Uterus (tissue), 2 donors: ENCODE data around the gene ADRM1.

Experiments used
- CTCF ChIP-seq, 4 experiments: fragments of 200-600 bp in 2 of 4; fragments of 450-650 bp in 2 of 4; sonication (generic) in 2 of 4; IDR thresholded peaks; one replicate each; pipeline ENCODE4 v1.5.1; 2016 to 2019; ENCODE audit warnings: antibody characterized with exemption in 4 of 4, mild to moderate bottlenecking in 2 of 4, moderate library complexity in 1 of 4
- POLR2A ChIP-seq, 2 donors: fragments of 450-650 bp; IDR thresholded peaks; one replicate each; pipeline ENCODE4 v1.6.1; 2016; ENCODE audit warnings: antibody characterized with exemption in 2 of 2, mild to moderate bottlenecking in 1 of 2, moderate library complexity in 1 of 2

DNA sequence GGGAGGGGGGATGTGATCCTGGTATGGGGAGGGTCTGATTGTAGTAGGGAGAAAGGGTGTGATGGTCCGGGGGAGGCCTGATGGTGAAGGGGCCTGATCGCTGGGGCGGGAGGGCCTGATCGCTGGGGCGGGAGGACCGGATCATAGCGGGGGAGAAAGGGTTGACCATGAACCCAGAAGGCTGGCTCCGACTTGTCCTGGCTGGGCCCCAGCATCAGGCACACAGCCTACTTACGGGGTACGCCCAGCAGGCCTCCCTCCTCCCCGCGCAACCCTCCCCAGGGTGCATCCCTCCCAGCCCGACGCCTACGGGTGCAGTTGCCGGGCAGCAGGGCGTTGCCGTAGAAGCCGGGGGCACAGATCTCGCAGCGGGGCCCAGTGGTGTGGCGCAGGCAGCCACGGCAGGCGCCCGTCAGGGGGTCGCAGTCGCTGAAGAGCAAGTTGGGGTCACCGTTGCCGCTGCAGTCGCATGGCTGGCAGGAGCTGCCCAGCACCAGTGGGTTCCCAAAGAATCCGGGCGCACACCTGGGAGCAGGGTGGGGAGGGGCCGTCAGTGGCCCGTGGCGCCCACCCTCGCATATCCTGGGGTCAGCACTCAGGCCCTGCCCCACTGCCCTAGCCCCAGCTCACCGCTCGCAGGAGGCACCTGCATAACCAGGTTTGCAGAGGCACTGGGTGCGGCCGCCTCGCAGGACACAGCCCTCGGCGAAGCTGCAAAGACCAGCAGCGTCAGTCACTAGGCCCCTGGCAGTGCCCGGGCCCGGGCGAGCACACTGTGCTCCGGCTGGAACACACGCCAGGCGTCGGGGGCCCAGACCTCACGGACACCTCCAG is 20.6 kb downstream of the ADRM1 start:
- TF ChIP-seq CTCF (IDR thresholded peaks at IDR 0.05) (no peak), POLR2A (IDR thresholded peaks at IDR 0.05) (no peak)
